Glutamatergic neuron (in vitro differentiated cells): ENCODE measurements around the gene STX7. TPM values are rescaled to one million over a fixed set of nuclear protein-coding genes. Genes with fewer than 3 reads are reported as not detected.

Experiments used
- DNase-seq: peaks from one replicate; pipeline ENCODE4 v3.0.0; 2022
- H3K27ac Mint-ChIP-seq: one replicate; pipeline ENCODE4 v1.8.0; 2020; ENCODE audit warnings: mild to moderate bottlenecking, mixed read lengths, inconsistent platforms; ENCODE audit not compliant: unreplicated experiment
- H3K27me3 Mint-ChIP-seq: one replicate; pipeline ENCODE4 v1.8.0; 2020; ENCODE audit warnings: mild to moderate bottlenecking, moderate library complexity, mixed read lengths, inconsistent platforms; ENCODE audit not compliant: unreplicated experiment
- H3K36me3 Mint-ChIP-seq: one replicate; pipeline ENCODE4 v1.8.0; 2020; ENCODE audit warnings: mild to moderate bottlenecking, mixed read lengths, inconsistent platforms; ENCODE audit not compliant: unreplicated experiment
- H3K4me1 Mint-ChIP-seq: one replicate; pipeline ENCODE4 v1.8.0; 2020; ENCODE audit warnings: mild to moderate bottlenecking, low read depth, mixed read lengths, inconsistent platforms; ENCODE audit not compliant: unreplicated experiment
- H3K4me3 Mint-ChIP-seq: one replicate; pipeline ENCODE4 v1.8.0; 2020; ENCODE audit warnings: mild to moderate bottlenecking, mixed read lengths, inconsistent platforms; ENCODE audit not compliant: unreplicated experiment
- H3K9me3 Mint-ChIP-seq: one replicate; pipeline ENCODE4 v1.8.0; 2020; ENCODE audit warnings: mild to moderate bottlenecking, moderate library complexity, mixed read lengths, inconsistent platforms; ENCODE audit not compliant: unreplicated experiment
- total RNA-seq: library from RNA; stranded (reverse); fragmentation: NEBNext Ultra II Directional; extraction: Animal tissue kit (Norgen Biotek cat#: 25700); gene quantifications from one replicate; pipeline ENCODE4 v1.2.1, GENCODE V29; 2021; ENCODE audit not compliant: unreplicated experiment
- TF ChIP-seq, protein P1 (sequence below): fragments of 200-600 bp; sonication (generic); IDR thresholded peaks from one replicate; pipeline ENCODE4 v1.5.0; 2021; ENCODE audit not compliant: partially characterized antibody, unreplicated experiment

Gene STX7
- total RNA-seq, 1 donor from 2014 or later = 62.7 TPM

DNA sequence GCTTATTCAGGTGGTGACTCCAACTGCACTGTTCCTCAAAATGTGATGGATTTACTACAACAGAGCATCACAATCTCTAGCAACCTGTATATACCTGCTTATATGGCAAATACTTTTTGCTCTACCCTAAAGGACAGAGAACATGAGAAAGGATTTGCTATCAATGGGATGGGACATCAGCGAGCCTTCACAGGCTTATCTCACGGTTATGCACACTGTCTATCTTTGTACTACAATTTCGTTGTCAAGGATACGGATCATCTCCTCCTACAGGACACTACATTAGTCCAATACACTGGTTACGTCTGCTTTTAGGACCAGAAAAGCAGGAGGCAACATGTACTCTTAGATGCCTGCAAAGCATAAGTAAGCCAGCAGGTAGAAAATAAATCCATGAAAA, 34.2 kb downstream of the STX7 start:
- no peaks in the 10 kb centered on the region for H3K9me3 Mint-ChIP-seq
- DNase-seq = no peak
- peaks cover 2% of the 10 kb centered on the region for H3K4me1 Mint-ChIP-seq
- no peak overlapping the region for H3K4me3 Mint-ChIP-seq
- no peaks in the 10 kb centered on the region for H3K36me3 Mint-ChIP-seq
- H3K27me3 Mint-ChIP-seq = no peaks in the 10 kb centered on the region
- TF ChIP-seq, protein P1, sequence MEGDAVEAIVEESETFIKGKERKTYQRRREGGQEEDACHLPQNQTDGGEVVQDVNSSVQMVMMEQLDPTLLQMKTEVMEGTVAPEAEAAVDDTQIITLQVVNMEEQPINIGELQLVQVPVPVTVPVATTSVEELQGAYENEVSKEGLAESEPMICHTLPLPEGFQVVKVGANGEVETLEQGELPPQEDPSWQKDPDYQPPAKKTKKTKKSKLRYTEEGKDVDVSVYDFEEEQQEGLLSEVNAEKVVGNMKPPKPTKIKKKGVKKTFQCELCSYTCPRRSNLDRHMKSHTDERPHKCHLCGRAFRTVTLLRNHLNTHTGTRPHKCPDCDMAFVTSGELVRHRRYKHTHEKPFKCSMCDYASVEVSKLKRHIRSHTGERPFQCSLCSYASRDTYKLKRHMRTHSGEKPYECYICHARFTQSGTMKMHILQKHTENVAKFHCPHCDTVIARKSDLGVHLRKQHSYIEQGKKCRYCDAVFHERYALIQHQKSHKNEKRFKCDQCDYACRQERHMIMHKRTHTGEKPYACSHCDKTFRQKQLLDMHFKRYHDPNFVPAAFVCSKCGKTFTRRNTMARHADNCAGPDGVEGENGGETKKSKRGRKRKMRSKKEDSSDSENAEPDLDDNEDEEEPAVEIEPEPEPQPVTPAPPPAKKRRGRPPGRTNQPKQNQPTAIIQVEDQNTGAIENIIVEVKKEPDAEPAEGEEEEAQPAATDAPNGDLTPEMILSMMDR = no peak
- H3K27ac Mint-ChIP-seq = no peak overlapping the region

DNA sequence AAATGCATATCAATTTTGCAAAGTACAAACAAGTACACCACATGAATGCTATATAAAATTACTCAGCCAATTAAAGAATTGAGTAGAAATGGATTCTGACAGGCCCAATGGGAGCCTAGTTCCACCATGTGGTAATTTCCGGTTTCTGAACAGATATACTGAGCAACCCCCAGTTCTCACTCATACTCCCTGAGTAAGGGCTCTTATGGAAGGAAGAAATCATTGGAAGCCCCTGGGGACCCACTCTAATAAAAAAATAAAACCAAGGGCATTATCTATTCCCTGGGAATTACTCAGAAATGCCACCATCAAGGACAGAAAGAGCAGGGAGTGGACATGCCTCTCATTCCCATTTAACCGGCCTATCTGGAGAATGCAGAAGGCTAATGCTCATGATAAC, 34.6 kb downstream of the STX7 start:
- H3K4me3 Mint-ChIP-seq = no peak overlapping the region
- DNase-seq = no peak
- H3K9me3 Mint-ChIP-seq = no peaks in the 10 kb centered on the region
- no peak overlapping the region for H3K27ac Mint-ChIP-seq
- H3K27me3 Mint-ChIP-seq = no peaks in the 10 kb centered on the region
- no peaks in the 10 kb centered on the region for H3K36me3 Mint-ChIP-seq
- TF ChIP-seq, protein P1 = no peak
- peaks cover 2% of the 10 kb centered on the region for H3K4me1 Mint-ChIP-seq

DNA sequence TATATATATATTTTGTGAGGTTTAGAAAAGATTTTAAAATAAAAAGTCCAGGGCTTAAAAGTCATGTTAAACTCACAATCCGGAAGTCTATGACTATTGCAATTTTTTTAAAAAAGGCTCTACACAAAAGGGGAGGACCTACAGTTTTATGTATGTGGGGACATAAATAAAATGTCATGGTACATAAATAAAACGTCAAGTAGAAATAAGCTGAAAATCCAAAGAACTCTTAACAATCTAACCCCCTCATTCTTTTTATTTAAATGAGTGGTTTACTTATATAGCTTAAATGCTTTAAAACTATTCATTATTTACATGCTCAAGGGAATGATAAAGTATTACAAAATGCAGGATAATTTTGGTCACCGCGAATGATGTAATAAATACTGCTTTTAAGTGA, 36.2 kb downstream of the STX7 start:
- TF ChIP-seq, protein P1 = no peak
- H3K27ac Mint-ChIP-seq = no peak overlapping the region
- no peaks in the 10 kb centered on the region for H3K9me3 Mint-ChIP-seq
- H3K4me1 Mint-ChIP-seq = peaks cover 2% of the 10 kb centered on the region
- H3K27me3 Mint-ChIP-seq = no peaks in the 10 kb centered on the region
- no peak for DNase-seq
- no peaks in the 10 kb centered on the region for H3K36me3 Mint-ChIP-seq
- H3K4me3 Mint-ChIP-seq = no peak overlapping the region

DNA sequence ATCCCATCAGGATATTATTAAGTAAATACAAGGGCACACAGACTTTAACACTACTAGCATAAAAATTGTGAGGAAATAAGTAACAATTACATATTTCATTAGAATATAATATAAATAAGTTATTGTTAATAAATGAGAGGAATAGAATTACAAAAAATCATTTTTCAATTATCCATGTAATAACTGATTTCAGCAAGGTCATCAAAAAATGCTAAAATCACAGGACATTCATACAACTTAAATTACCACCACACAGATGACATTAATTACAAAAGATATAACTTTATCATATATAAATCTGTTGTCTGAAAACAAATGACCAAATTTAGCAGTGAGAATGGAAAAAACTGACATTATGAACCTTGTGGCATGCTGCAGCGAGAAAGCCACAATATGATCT, 37.0 kb downstream of the STX7 start:
- H3K36me3 Mint-ChIP-seq = no peaks in the 10 kb centered on the region
- H3K4me3 Mint-ChIP-seq = no peak overlapping the region
- TF ChIP-seq, protein P1 = no peak
- DNase-seq = no peak
- no peak overlapping the region for H3K27ac Mint-ChIP-seq
- H3K27me3 Mint-ChIP-seq = no peaks in the 10 kb centered on the region
- no peaks in the 10 kb centered on the region for H3K9me3 Mint-ChIP-seq
- peaks cover 2% of the 10 kb centered on the region for H3K4me1 Mint-ChIP-seq

DNA sequence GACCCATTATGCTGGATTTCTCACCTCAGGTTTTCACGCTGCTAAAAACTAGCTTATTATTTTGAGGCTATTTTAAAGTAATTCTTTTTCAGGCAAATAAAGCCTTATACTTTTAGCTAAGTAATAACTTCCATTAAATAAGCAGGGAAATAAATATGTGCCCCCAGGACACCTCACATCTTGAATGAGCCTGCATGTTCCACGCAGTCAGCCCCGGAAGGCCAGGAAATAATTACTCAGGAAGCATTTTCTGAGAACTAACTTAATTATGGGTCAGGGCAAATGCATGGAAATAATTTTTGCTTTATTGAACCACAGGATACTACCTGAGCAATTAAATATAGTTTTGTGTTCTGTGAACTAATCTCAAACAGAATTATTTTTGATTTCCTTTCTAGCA, 41.1 kb downstream of the STX7 start:
- no peaks in the 10 kb centered on the region for H3K4me1 Mint-ChIP-seq
- no peak overlapping the region for H3K27ac Mint-ChIP-seq
- no peaks in the 10 kb centered on the region for H3K9me3 Mint-ChIP-seq
- TF ChIP-seq, protein P1 = no peak
- no peaks in the 10 kb centered on the region for H3K36me3 Mint-ChIP-seq
- DNase-seq = no peak
- H3K27me3 Mint-ChIP-seq = no peaks in the 10 kb centered on the region
- H3K4me3 Mint-ChIP-seq = no peak overlapping the region
